Mesothelial cell of epicardium (in vitro differentiated cells): ENCODE data around the gene NFE2L2. TPM values are rescaled to one million over a fixed set of nuclear protein-coding genes. Genes with fewer than 3 reads are reported as not detected.
"Not testable (repeated sequence)": the region's sequence is repeated elsewhere in the genome, so short reads cannot be mapped to it uniquely, and the experiment has no call there.

Experiments used
- DNase-seq, 2 experiments: peaks; one replicate each; pipeline ENCODE4 v3.0.0; 2021; ENCODE audit warnings: low spot score in 2 of 2; ENCODE audit not compliant: unreplicated experiment in 2 of 2
- H3K27ac Mint-ChIP-seq: 2 replicates; pipeline ENCODE4 v1.8.0; 2021; ENCODE audit warnings: mixed read lengths
- H3K27me3 Mint-ChIP-seq: 2 replicates; pipeline ENCODE4 v1.8.0; 2021; ENCODE audit warnings: low read depth, mixed read lengths
- H3K36me3 Mint-ChIP-seq: 2 replicates; pipeline ENCODE4 v1.8.0; 2021; ENCODE audit warnings: mixed read lengths
- H3K4me1 Mint-ChIP-seq: 2 replicates; pipeline ENCODE4 v1.8.0; 2021; ENCODE audit warnings: mixed read lengths
- H3K4me3 Mint-ChIP-seq: 2 replicates; pipeline ENCODE4 v1.8.0; 2021; ENCODE audit warnings: mild to moderate bottlenecking, moderate library complexity, mixed read lengths
- H3K9me3 Mint-ChIP-seq: 2 replicates; pipeline ENCODE4 v1.8.0; 2021; ENCODE audit warnings: mixed read lengths
- total RNA-seq: library from RNA; stranded (reverse); gene quantifications from 3 replicates; pipeline ENCODE4 v1.2.1, GENCODE V29; 2021
- TF ChIP-seq, protein P1 (sequence below): fragments of 200-600 bp; sonication (generic); IDR thresholded peaks from one replicate; pipeline ENCODE4 v1.5.0; 2021; ENCODE audit warnings: antibody characterized with exemption; ENCODE audit not compliant: unreplicated experiment

The NFE2L2 gene
- 93.1 to 93.9 TPM (median 93.3 TPM) in 3 replicates for total RNA-seq

DNA sequence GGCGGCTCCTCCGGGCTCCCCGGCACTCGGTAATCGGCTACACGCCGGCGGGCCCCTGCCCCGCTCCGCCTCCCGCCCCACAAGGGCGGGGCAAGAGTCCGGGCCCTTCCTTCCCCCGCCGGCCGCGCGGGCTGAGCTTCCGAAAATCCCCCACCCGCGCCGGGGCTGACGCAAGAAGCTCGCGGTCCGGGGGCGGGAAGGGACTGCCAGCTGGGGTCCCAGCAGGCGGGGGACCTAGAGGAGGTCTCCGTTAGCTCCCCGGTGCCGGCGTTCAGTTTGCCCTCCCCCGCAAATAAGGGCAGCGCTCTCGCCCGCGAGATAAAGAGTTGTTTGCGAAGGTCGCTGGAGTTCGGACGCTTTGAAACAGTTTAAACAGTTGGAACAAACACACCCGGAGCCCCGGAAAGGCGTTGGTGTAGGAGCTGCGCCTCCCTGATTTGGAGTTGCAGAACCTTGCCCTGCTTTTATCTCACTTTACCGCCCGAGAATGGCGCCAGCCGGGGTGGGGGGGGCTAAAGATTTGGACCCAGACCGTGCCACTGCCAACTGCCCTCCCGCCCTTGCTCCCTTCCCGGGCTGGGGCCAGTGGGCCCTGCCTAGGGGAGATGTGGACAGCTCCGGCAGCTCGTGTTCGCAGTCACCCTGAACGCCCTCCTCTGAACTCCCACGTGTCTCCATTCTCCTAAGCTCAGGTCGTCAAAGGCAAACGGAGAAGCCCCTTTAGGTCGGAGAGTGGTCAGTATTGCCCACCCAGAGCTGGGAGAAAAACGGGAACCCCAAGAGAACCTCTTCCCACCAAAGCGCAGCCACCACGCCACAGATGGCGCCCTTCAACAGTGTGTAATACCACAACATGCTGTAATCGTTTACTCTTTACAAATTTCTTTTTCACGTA, at the start of gene NFE2L2:
TSS of gene NFE2L2 (minus strand) at position 35 of the 895 bp plus-strand sequence. CDS start 151 bp downstream, outside the sequence.
- Mint-ChIP-seq H3K36me3 (no peaks in the 10 kb centered on the region), H3K27me3 (no peaks in the 10 kb centered on the region), H3K4me1 (peaks cover 52% of the 10 kb centered on the region), H3K4me3 (peak within 1 kb of the TSS; percentile 90), H3K27ac (peak within 1 kb of the TSS; percentile 99), H3K9me3 (no peaks in the 10 kb centered on the region)
- peak; percentile 74 to 86 for DNase-seq
- TF ChIP-seq, protein P1, sequence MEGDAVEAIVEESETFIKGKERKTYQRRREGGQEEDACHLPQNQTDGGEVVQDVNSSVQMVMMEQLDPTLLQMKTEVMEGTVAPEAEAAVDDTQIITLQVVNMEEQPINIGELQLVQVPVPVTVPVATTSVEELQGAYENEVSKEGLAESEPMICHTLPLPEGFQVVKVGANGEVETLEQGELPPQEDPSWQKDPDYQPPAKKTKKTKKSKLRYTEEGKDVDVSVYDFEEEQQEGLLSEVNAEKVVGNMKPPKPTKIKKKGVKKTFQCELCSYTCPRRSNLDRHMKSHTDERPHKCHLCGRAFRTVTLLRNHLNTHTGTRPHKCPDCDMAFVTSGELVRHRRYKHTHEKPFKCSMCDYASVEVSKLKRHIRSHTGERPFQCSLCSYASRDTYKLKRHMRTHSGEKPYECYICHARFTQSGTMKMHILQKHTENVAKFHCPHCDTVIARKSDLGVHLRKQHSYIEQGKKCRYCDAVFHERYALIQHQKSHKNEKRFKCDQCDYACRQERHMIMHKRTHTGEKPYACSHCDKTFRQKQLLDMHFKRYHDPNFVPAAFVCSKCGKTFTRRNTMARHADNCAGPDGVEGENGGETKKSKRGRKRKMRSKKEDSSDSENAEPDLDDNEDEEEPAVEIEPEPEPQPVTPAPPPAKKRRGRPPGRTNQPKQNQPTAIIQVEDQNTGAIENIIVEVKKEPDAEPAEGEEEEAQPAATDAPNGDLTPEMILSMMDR, result no peak

DNA sequence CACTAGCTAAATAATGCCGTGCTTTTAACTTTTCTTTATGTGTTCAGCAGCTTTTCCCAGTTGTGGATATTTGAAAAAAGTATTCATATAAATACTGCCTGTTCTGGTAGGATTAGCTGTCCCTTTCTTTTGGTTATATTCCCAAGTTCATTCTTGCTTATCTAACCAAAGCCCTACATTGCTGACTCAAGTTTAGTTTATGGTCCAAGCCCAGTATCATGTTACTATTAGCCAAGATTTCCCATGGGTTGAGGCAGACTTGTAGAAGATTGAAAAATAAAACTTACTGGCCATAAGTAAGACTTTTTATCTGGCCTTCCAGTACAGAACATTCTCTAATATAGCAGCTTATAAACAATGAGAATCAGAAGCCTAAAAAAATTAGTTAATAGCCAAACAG, 49.7 kb upstream of the NFE2L2 start:
- TF ChIP-seq, protein P1, result no peak
- no peak for DNase-seq
- H3K4me1 Mint-ChIP-seq, result peaks cover 3% of the 10 kb centered on the region
- no peak overlapping the region for H3K4me3 Mint-ChIP-seq
- H3K27ac Mint-ChIP-seq, result no peak overlapping the region
- H3K27me3 Mint-ChIP-seq, result no peaks in the 10 kb centered on the region
- H3K9me3 Mint-ChIP-seq, result peaks cover 4% of the 10 kb centered on the region
- H3K36me3 Mint-ChIP-seq, result no peaks in the 10 kb centered on the region

DNA sequence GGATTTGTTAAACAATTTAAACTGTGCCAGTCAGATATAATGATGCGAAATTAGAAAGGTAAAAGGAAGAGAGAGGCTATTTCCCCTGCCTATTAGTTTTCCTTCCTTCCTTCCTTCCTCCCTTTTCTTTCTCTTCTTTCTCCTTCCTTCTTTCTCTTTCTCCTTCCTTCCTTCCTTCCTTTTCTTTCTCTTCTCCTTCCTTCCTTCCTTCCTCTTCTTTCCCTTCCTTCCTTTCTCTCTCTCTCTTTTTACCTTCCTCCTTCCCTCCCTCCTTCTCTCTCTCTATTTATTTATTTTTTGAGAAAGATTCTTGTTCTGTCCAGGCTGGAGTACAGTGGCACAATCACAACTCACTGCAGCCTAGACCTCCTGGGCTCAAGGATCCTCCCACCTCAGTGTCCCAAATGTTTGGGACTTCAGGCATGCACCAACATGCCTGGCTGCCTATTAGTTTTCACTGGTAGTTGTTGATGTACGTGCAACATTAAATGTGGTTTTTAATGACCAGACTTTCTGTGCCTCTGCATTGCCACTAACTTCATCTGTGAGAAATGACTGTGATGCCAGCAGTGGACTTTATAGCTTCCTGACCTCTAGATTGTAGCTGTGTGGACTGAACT, 48.7 kb upstream of the NFE2L2 start:
- peaks cover 3% of the 10 kb centered on the region for H3K4me1 Mint-ChIP-seq
- H3K9me3 Mint-ChIP-seq, result peaks cover 4% of the 10 kb centered on the region
- TF ChIP-seq, protein P1, result no peak
- H3K27ac Mint-ChIP-seq, result no peak overlapping the region
- no peak for DNase-seq
- H3K27me3 Mint-ChIP-seq, result no peaks in the 10 kb centered on the region
- no peaks in the 10 kb centered on the region for H3K36me3 Mint-ChIP-seq
- H3K4me3 Mint-ChIP-seq, result no peak overlapping the region

DNA sequence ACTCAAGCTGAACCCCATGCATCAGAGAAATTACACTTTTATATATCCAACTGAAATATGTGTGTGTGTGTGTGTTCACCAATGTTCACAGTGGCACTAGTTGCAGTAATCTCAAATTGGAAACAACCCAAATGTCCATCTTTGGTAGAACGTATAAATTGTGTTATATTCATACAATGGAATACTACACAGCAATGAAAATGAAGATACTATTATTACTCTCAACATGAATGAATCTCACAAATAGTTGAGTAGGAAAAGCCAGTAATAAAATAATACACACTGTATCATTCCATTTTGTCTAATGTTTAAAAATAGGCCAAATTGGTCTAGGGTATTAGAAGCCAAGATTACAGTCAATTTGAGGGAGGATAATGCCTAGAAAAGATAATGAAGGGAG, 48.0 kb upstream of the NFE2L2 start:
- Mint-ChIP-seq H3K4me1 (peaks cover 7% of the 10 kb centered on the region), H3K27ac (no peak overlapping the region), H3K36me3 (no peaks in the 10 kb centered on the region), H3K4me3 (no peak overlapping the region), H3K9me3 (peaks cover 4% of the 10 kb centered on the region), H3K27me3 (no peaks in the 10 kb centered on the region)
- TF ChIP-seq, protein P1, result no peak
- no peak for DNase-seq

DNA sequence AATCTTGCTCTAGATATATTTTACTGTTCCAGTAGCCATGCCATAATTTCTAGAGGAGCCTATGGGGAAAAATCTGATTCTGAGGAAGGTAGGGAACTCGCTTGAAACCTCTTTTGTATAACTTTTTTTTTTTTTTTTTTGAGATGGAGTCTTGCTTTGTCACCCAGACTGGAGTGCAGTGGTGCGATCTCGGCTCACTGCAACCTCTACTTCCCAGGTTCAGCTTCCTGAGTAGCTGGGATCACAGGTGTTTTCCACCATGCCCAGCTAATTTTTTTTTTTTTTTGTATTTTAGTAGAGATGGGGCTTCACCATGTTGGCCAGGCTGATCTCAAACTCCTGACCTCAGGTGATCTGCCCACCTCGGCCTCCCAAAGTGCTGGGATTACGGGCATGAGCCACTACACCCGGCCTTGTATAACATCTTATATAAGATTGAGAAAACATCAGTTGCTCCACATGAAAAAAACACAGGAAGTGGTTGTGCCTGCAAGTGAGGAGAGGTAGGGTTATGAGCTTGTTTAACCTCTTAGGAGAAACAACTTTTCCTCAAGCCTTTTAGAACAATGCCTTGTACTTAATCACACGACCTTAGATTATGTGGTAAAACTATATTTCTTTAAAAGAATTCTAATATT, 45.3 kb upstream of the NFE2L2 start:
- not testable (repeated sequence) for H3K27ac Mint-ChIP-seq, H3K9me3 Mint-ChIP-seq, H3K4me3 Mint-ChIP-seq, H3K36me3 Mint-ChIP-seq, DNase-seq, H3K27me3 Mint-ChIP-seq
- H3K4me1 Mint-ChIP-seq, result peaks cover 18% of the 10 kb centered on the region

DNA sequence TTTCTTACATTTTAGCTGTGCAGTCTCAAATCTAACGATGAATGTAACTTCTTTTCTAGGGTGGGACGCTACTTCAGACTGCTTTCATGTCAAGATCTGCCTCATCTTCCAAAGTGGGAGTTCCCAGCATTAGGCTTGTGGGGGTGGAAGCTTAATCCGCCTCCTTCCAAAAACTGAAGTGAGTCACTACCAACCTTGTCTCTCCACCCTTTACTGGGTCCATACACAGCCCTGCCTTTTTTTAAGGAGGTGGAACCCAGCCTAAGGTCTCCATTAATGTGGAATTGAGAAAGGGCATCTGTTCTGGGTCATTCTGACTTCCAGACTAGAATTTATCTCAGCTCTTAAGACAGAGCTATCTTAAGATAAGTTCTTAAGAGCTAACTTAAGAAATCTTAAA, 42.0 kb upstream of the NFE2L2 start:
- no peaks in the 10 kb centered on the region for H3K27me3 Mint-ChIP-seq
- TF ChIP-seq, protein P1, result no peak

More for the DNA sequence above, 42.0 kb upstream of the NFE2L2 start:
- Mint-ChIP-seq H3K4me1 (peaks cover 15% of the 10 kb centered on the region), H3K9me3 (no peaks in the 10 kb centered on the region), H3K27ac (peak overlapping the region; percentile 62), H3K4me3 (no peak overlapping the region), H3K36me3 (peaks cover 3% of the 10 kb centered on the region)
- DNase-seq, result no peak
